Measurements from ENCODE around the gene ITGA6. TPM values are rescaled to one million over a fixed set of nuclear protein-coding genes. Genes with fewer than 3 reads are reported as not detected.

ITGA6 gene
- total RNA-seq, 2 donors from 2014 or later, result 61.7 to 79.5 TPM

- ATAC-seq (no peak), DNase-seq (no peak)
- Mint-ChIP-seq H3K4me1 (peaks cover 61% of the 10 kb centered on the region), H3K27me3 (no peaks in the 10 kb centered on the region), H3K4me3 (peak overlapping the region; percentile 55), H3K27ac (no peak overlapping the region), H3K36me3 (ENCODE audit: low read depth) (peaks cover 2% of the 10 kb centered on the region)
- H3K9me3 ChIP-seq (ENCODE audit: control insufficient read depth, low read length, poor library complexity, severe bottlenecking), result no peaks in the 10 kb centered on the region
These were observed 27.2 kb downstream of the ITGA6 start for GRCh38 chr2:172454404-172455120.

DNA sequence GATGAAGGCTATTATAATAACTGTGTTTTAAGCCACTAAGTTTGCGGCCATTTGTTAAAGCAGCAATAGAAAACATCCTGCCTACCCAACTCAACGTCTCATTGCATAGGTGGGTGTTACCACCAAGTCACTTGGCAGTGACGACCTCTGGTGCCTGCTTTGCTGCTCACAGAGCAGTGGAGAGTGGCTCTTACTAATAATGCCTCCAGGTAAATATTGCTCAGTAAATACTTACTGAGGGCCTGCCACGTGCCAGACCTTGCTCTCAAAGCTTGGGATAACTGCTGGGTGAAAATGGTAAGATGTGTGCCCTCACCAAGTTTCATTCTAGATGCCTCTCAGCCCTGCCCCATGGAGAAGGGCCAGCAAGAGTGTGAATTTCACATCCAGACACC lies 27.7 kb downstream of the ITGA6 start:
- no peak for ATAC-seq
- H3K27ac Mint-ChIP-seq, result peak overlapping the region; percentile 47

GRCh38 chr2:172456002-172456401 lies 28.6 kb downstream of the ITGA6 start:
- Mint-ChIP-seq H3K4me3 (no peak overlapping the region), H3K27me3 (no peaks in the 10 kb centered on the region), H3K27ac (peak overlapping the region; percentile 47), H3K4me1 (peaks cover 66% of the 10 kb centered on the region), H3K36me3 (ENCODE audit: low read depth) (peaks cover 2% of the 10 kb centered on the region)
- DNase-seq (no peak), ATAC-seq (no peak)
- H3K9me3 ChIP-seq (ENCODE audit: control insufficient read depth, low read length, poor library complexity, severe bottlenecking), result no peaks in the 10 kb centered on the region

More for the DNA sequence above, 27.7 kb downstream of the ITGA6 start:
- Mint-ChIP-seq H3K4me1 (peaks cover 62% of the 10 kb centered on the region), H3K4me3 (no peak overlapping the region), H3K36me3 (ENCODE audit: low read depth) (peaks cover 2% of the 10 kb centered on the region), H3K27me3 (no peaks in the 10 kb centered on the region)
- no peaks in the 10 kb centered on the region for H3K9me3 ChIP-seq (ENCODE audit: control insufficient read depth, low read length, poor library complexity, severe bottlenecking)
- no peak for DNase-seq

- peak overlapping the region; percentile 86 for H3K27ac Mint-ChIP-seq
- peaks cover 70% of the 10 kb centered on the region for H3K4me1 Mint-ChIP-seq
- H3K4me3 Mint-ChIP-seq, result no peak overlapping the region
- peaks cover 2% of the 10 kb centered on the region for H3K36me3 Mint-ChIP-seq (ENCODE audit: low read depth)
- ATAC-seq, result no peak
- no peaks in the 10 kb centered on the region for H3K27me3 Mint-ChIP-seq
- no peak for DNase-seq
- no peaks in the 10 kb centered on the region for H3K9me3 ChIP-seq (ENCODE audit: control insufficient read depth, low read length, poor library complexity, severe bottlenecking)
These were observed 30.1 kb downstream of the ITGA6 start for GRCh38 chr2:172457536-172457935.

DNA sequence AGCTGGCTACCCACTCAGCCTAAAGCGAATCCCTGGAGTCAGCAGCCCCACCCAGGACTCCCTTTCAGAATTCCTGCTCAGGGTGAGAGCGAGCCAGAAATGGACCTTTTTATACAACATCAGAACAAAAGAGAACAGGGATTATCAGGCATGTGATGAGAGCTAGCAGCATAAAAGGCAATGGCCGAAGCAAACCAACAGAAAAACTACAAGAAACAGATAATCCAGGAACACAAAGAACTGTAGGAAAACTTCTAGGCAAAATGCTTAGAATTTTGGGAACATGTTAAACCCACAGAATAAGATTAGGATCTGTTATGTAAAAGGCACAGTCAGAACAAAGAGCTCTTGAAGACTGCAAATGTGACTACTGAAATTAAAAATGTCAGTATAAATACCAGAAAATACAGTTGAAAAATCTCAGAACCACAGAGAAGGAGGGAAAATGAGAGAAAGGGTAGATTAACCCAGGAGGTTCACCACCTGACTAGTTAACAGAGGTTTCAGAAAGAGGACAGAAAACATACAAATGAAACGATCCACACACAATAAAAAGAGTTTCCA lies 31.3 kb downstream of the ITGA6 start:
- Mint-ChIP-seq H3K27ac (peak overlapping the region; percentile 94), H3K36me3 (ENCODE audit: low read depth) (peaks cover 2% of the 10 kb centered on the region), H3K4me3 (peak overlapping the region; percentile 59), H3K4me1 (peaks cover 75% of the 10 kb centered on the region), H3K27me3 (no peaks in the 10 kb centered on the region)
- H3K9me3 ChIP-seq (ENCODE audit: control insufficient read depth, low read length, poor library complexity, severe bottlenecking), result no peaks in the 10 kb centered on the region
- ATAC-seq, result no peak
- DNase-seq, result no peak

GRCh38 chr2:172460780-172461201 lies 33.4 kb downstream of the ITGA6 start:
- Mint-ChIP-seq H3K36me3 (ENCODE audit: low read depth) (peaks cover 2% of the 10 kb centered on the region), H3K27ac (peak overlapping the region; percentile 94), H3K4me3 (peak overlapping the region; percentile 69), H3K27me3 (no peaks in the 10 kb centered on the region), H3K4me1 (peaks cover 83% of the 10 kb centered on the region)
- H3K9me3 ChIP-seq (ENCODE audit: control insufficient read depth, low read length, poor library complexity, severe bottlenecking), result no peaks in the 10 kb centered on the region
- ATAC-seq (no peak), DNase-seq (no peak)

DNA sequence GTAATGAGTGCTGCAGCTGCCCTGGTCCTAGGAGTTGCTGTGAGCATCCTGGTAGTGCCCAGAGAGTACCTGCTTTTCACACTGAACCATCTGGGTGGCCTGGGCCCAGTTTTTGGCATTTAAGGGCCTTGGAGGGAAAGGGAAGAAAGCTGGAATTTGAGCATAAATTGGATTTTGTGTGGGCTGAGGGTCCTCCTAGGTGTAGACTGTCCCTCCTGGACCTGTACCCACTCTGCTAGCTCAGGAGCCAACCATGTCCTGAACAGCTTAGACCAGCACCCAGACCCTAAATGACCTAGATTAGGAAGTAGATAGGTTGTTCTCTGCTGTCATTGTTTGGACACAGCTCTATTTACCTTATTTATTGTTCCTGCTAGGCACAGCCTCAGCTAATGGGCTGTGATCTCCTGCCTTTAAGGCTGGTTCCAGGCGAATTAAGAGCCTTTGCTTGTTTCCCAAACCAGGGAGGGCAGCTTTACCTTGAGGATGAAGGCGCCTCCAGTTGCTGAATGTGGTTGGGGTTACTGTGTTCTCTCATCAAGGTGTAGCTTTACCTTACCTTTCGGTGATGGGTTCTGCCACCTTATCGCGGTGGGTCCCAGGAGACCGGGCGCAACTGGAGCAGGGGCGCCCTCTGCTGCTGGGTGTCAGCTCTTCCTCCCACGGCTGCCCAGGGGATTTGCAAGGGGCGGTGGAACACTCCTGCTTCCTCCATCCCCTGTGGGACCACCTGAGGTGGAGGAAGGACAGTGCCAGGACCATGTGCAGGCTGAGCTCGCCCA lies 34.4 kb downstream of the ITGA6 start:
- H3K4me3 Mint-ChIP-seq, result peak overlapping the region; percentile 96
- peak; percentile 65 for ATAC-seq
- DNase-seq, result peak; percentile 67 to 70 (median 67)
- no peaks in the 10 kb centered on the region for H3K9me3 ChIP-seq (ENCODE audit: control insufficient read depth, low read length, poor library complexity, severe bottlenecking)
- peaks cover 3% of the 10 kb centered on the region for H3K36me3 Mint-ChIP-seq (ENCODE audit: low read depth)
- H3K4me1 Mint-ChIP-seq, result peaks cover 78% of the 10 kb centered on the region
- H3K27ac Mint-ChIP-seq, result peak overlapping the region; percentile 94
- H3K27me3 Mint-ChIP-seq, result no peaks in the 10 kb centered on the region

DNA sequence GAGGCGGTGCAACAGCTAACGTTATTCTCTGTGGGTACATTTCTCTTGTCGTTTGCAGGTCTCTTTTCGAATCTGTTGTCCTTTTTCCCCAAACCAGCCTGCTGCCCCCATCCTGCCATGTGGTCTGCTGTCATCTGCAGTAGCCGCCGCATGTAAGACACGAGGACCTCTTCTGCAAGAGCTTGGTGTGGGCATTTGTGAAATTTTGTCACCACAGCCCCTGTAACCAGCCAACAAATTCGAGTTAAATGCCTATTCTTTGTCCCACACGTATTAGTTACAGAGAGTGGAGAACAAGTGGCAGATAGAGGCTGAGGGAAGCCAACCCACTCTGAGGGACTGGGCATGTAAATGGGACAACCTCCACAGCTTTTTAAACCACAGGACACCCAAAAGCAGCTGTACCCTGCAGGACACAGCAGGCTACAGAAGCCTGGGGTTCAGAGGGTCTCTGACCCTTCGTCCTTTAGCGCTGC lies 35.0 kb downstream of the ITGA6 start:
- Mint-ChIP-seq H3K4me1 (peaks cover 77% of the 10 kb centered on the region), H3K36me3 (ENCODE audit: low read depth) (peaks cover 5% of the 10 kb centered on the region), H3K4me3 (peak overlapping the region; percentile 96), H3K27ac (peak overlapping the region; percentile 94), H3K27me3 (no peaks in the 10 kb centered on the region)
- DNase-seq (no peak), ATAC-seq (peak; percentile 49)
- no peaks in the 10 kb centered on the region for H3K9me3 ChIP-seq (ENCODE audit: control insufficient read depth, low read length, poor library complexity, severe bottlenecking)

GRCh38 chr2:172462849-172463381 lies 35.5 kb downstream of the ITGA6 start:
- no peaks in the 10 kb centered on the region for H3K9me3 ChIP-seq (ENCODE audit: control insufficient read depth, low read length, poor library complexity, severe bottlenecking)
- Mint-ChIP-seq H3K36me3 (ENCODE audit: low read depth) (peaks cover 5% of the 10 kb centered on the region), H3K4me1 (peaks cover 73% of the 10 kb centered on the region), H3K27me3 (no peaks in the 10 kb centered on the region), H3K4me3 (peak overlapping the region; percentile 96), H3K27ac (peak overlapping the region; percentile 94)
- ATAC-seq (peak; percentile 85), DNase-seq (peak in 2 of 3 donors; percentile 18 to 20)

- peak overlapping the region; percentile 96 for H3K4me3 Mint-ChIP-seq
- H3K4me1 Mint-ChIP-seq, result peaks cover 61% of the 10 kb centered on the region
- peak overlapping the region; percentile 94 for H3K27ac Mint-ChIP-seq
- no peak for ATAC-seq
- H3K9me3 ChIP-seq (ENCODE audit: control insufficient read depth, low read length, poor library complexity, severe bottlenecking), result no peaks in the 10 kb centered on the region
- H3K36me3 Mint-ChIP-seq (ENCODE audit: low read depth), result peaks cover 8% of the 10 kb centered on the region
- no peaks in the 10 kb centered on the region for H3K27me3 Mint-ChIP-seq
- DNase-seq, result no peak
These were observed 37.2 kb downstream of the ITGA6 start for GRCh38 chr2:172464400-172465129.

GRCh38 chr2:172465417-172466334 lies 38.3 kb downstream of the ITGA6 start:
- no peaks in the 10 kb centered on the region for H3K9me3 ChIP-seq (ENCODE audit: control insufficient read depth, low read length, poor library complexity, severe bottlenecking)
- DNase-seq, result peak; percentile 24 to 58 (median 30)
- Mint-ChIP-seq H3K27ac (peak overlapping the region; percentile 94), H3K4me1 (peaks cover 51% of the 10 kb centered on the region), H3K27me3 (no peaks in the 10 kb centered on the region), H3K36me3 (ENCODE audit: low read depth) (peaks cover 8% of the 10 kb centered on the region), H3K4me3 (peak overlapping the region; percentile 82)
- peak; percentile 34 for ATAC-seq

- DNase-seq, result no peak
- no peaks in the 10 kb centered on the region for H3K9me3 ChIP-seq (ENCODE audit: control insufficient read depth, low read length, poor library complexity, severe bottlenecking)
- peaks cover 8% of the 10 kb centered on the region for H3K36me3 Mint-ChIP-seq (ENCODE audit: low read depth)
- H3K27ac Mint-ChIP-seq, result no peak overlapping the region
- ATAC-seq, result no peak
- no peaks in the 10 kb centered on the region for H3K27me3 Mint-ChIP-seq
- peaks cover 35% of the 10 kb centered on the region for H3K4me1 Mint-ChIP-seq
- H3K4me3 Mint-ChIP-seq, result no peak overlapping the region
These were observed 40.0 kb downstream of the ITGA6 start for GRCh38 chr2:172467382-172467781.
